CD4-positive, alpha-beta T cell treated with Interleukin-10 for 1 hour (primary cell): ENCODE data around the gene WRNIP1.

Experiments
- DNase-seq: peaks from one replicate; pipeline ENCODE4 v3.0.0-alpha.2; 2020

Gene WRNIP1

GRCh38 chr6:2741756-2742155 lies 23.4 kb upstream of the WRNIP1 start:
- DNase-seq: no peak

- no peak for DNase-seq
Measured at GRCh38 chr6:2743280-2744208, 21.6 kb upstream of the WRNIP1 start.

- DNase-seq: no peak
Measured at GRCh38 chr6:2744209-2744771, 20.9 kb upstream of the WRNIP1 start.

GRCh38 chr6:2744778-2745177 lies 20.4 kb upstream of the WRNIP1 start:
- no peak for DNase-seq

- DNase-seq: no peak
Measured at GRCh38 chr6:2745246-2745645, 19.9 kb upstream of the WRNIP1 start.

GRCh38 chr6:2746557-2747061 lies 18.6 kb upstream of the WRNIP1 start:
- no peak for DNase-seq

- no peak for DNase-seq
Measured at GRCh38 chr6:2748183-2748582, 17.0 kb upstream of the WRNIP1 start.

- DNase-seq: peak; percentile 75
Measured at GRCh38 chr6:2749969-2750600, 15.1 kb upstream of the WRNIP1 start.

- DNase-seq: no peak
Measured at GRCh38 chr6:2750832-2751231, 14.4 kb upstream of the WRNIP1 start, which contains the start of gene MYLK4. MYLK4 (minus strand) TSS chr6:2750922; CDS start chr6:2749294, 1,628 bp downstream.

GRCh38 chr6:2751871-2752270 lies 13.3 kb upstream of the WRNIP1 start:
- DNase-seq: no peak

- no peak for DNase-seq
Measured at GRCh38 chr6:2752477-2753109, 12.6 kb upstream of the WRNIP1 start.

GRCh38 chr6:2753110-2753489 lies 12.1 kb upstream of the WRNIP1 start:
- no peak for DNase-seq

GRCh38 chr6:2753743-2754142 lies 11.4 kb upstream of the WRNIP1 start:
- no peak for DNase-seq

- DNase-seq: no peak
Measured at GRCh38 chr6:2754393-2754792, 10.8 kb upstream of the WRNIP1 start.

GRCh38 chr6:2754911-2755310 lies 10.3 kb upstream of the WRNIP1 start:
- DNase-seq: no peak

- no peak for DNase-seq
Measured at GRCh38 chr6:2755456-2755855, 9.7 kb upstream of the WRNIP1 start.

- DNase-seq: no peak
Measured at GRCh38 chr6:2756241-2756640, 9.0 kb upstream of the WRNIP1 start.

GRCh38 chr6:2756687-2757224 lies 8.4 kb upstream of the WRNIP1 start:
- no peak for DNase-seq

- DNase-seq: no peak
Measured at GRCh38 chr6:2758980-2759379, 6.2 kb upstream of the WRNIP1 start.

- DNase-seq: peak; percentile 70
Measured at GRCh38 chr6:2760882-2761842, 4.0 kb upstream of the WRNIP1 start.

- peak; percentile 37 for DNase-seq
Measured at GRCh38 chr6:2762868-2763267, 2.3 kb upstream of the WRNIP1 start.
